DND-41 (cell line): ENCODE data around the gene COQ7.
A peak's percentile ranks its signal among the peaks of the same experiment; 100 is the strongest.

Source experiments
- ATAC-seq: fragments of 200-7000 bp; cut with Tn5 transposase; 3 replicates; pipeline ENCODE4 v1.9.1; 2021; ENCODE audit warnings: low read depth; ENCODE audit not compliant: insufficient read depth
- DNase-seq: peaks from one replicate; pipeline ENCODE4 v3.0.0-alpha.2; 2020
- H2AFZ ChIP-seq: 2 replicates; pipeline ENCODE4 v1.6.0; 2012; ENCODE audit warnings: low read depth, low read length
- H3K27ac ChIP-seq: 2 replicates; pipeline ENCODE4 v1.5.1; 2012; ENCODE audit warnings: low read length, inconsistent platforms
- H3K27me3 ChIP-seq: fragments of 200-600 bp; sonication (generic); 2 replicates; pipeline ENCODE4 v1.6.0; 2012; ENCODE audit warnings: low read length, mild to moderate bottlenecking, inconsistent platforms; ENCODE audit not compliant: insufficient read depth, poor library complexity
- H3K36me3 ChIP-seq: 2 replicates; pipeline ENCODE4 v1.5.1; 2012; ENCODE audit warnings: low read length, inconsistent platforms; ENCODE audit not compliant: insufficient read depth
- H3K4me1 ChIP-seq: 2 replicates; pipeline ENCODE4 v1.5.1; 2012; ENCODE audit warnings: mild to moderate bottlenecking, low read length; ENCODE audit not compliant: insufficient read depth
- H3K4me2 ChIP-seq: 2 replicates; pipeline ENCODE4 v1.6.0; 2012; ENCODE audit warnings: mild to moderate bottlenecking, moderate library complexity, low read length, inconsistent platforms; ENCODE audit not compliant: insufficient read depth
- H3K4me3 ChIP-seq, 2 experiments: fragments of 200-600 bp in 1 of 2; shearing (Covaris generic) in 1 of 2; 2 replicates each; pipeline ENCODE4 v1.5.1; 2012 to 2016; ENCODE audit warnings: inconsistent platforms in 2 of 2, low read length in 2 of 2, mild to moderate bottlenecking in 2 of 2, low read depth in 1 of 2, moderate library complexity in 1 of 2
- H3K79me2 ChIP-seq: 2 replicates; pipeline ENCODE4 v1.6.0; 2012; ENCODE audit warnings: low read length, inconsistent platforms; ENCODE audit not compliant: insufficient read depth
- H3K9ac ChIP-seq: 2 replicates; pipeline ENCODE4 v1.6.0; 2012; ENCODE audit warnings: low read depth, mild to moderate bottlenecking, inconsistent platforms, low read length, moderate library complexity
- H3K9me3 ChIP-seq: 2 replicates; pipeline ENCODE4 v1.5.1; 2012; ENCODE audit warnings: low read length, moderate library complexity, mild to moderate bottlenecking, inconsistent platforms; ENCODE audit not compliant: insufficient read depth, severe bottlenecking
- H4K20me1 ChIP-seq: 2 replicates; pipeline ENCODE4 v1.6.0; 2012; ENCODE audit warnings: low read length; ENCODE audit not compliant: insufficient read depth
- CTCF ChIP-seq: IDR thresholded peaks from 2 replicates; pipeline ENCODE4 v1.5.1; 2012; ENCODE audit warnings: borderline replicate concordance, low read length, moderate library complexity, mild to moderate bottlenecking; ENCODE audit not compliant: poor library complexity, severe bottlenecking; ENCODE audit errors: extremely low read depth
- EZH2 ChIP-seq: IDR thresholded peaks from 3 replicates; pipeline ENCODE4 v1.6.1; 2012; ENCODE audit warnings: borderline replicate concordance, low read depth, mild to moderate bottlenecking, moderate library complexity, low read length, inconsistent platforms; ENCODE audit not compliant: severe bottlenecking

COQ7 gene

GRCh38 chr16:19086322-19087199, 19.1 kb downstream of the COQ7 start:
- Histone ChIP-seq H3K4me1 (peaks cover 8% of the 10 kb centered on the region), H3K36me3 (0 out of 2 replicates have a peak, but pooled peaks cover 3% of the 10 kb centered on the region), H3K79me2 (no peaks in the 10 kb centered on the region), H3K27me3 (peaks cover 4% of the 10 kb centered on the region), H3K4me3 (no peak overlapping the region), H3K4me2 (peak overlapping the region; percentile 46), H4K20me1 (no peaks in the 10 kb centered on the region), H3K9me3 (no peaks in the 10 kb centered on the region), H3K9ac (no peak overlapping the region), H2AFZ (peak overlapping the region; percentile 57; the same call in 1 of the 2 replicates), H3K27ac (no peak overlapping the region)
- TF ChIP-seq CTCF, result peak; percentile 94
- TF ChIP-seq EZH2, result no peak
- peak; percentile 98 for ATAC-seq
- peak; percentile 68 for DNase-seq

- no peaks in the 10 kb centered on the region for H3K79me2 ChIP-seq
- no peak overlapping the region for H2AFZ ChIP-seq
- no peaks in the 10 kb centered on the region for H3K36me3 ChIP-seq
- H3K27me3 ChIP-seq, result peaks cover 4% of the 10 kb centered on the region
- no peak overlapping the region for H3K27ac ChIP-seq
- H3K4me3 ChIP-seq, result no peak overlapping the region
- H3K4me1 ChIP-seq, result peaks cover 8% of the 10 kb centered on the region
- no peaks in the 10 kb centered on the region for H3K9me3 ChIP-seq
- no peak overlapping the region for H3K4me2 ChIP-seq
- no peak overlapping the region for H3K9ac ChIP-seq
- DNase-seq, result no peak
- no peak for TF ChIP-seq CTCF
- no peak for TF ChIP-seq EZH2
- no peaks in the 10 kb centered on the region for H4K20me1 ChIP-seq
- ATAC-seq, result no peak
These were observed 21.0 kb downstream of the COQ7 start for GRCh38 chr16:19088341-19088916.

- Histone ChIP-seq H3K9ac (no peak overlapping the region), H3K27ac (no peak overlapping the region), H3K4me3 (no peak overlapping the region), H3K4me1 (peaks cover 8% of the 10 kb centered on the region), H4K20me1 (no peaks in the 10 kb centered on the region), H3K27me3 (peaks cover 7% of the 10 kb centered on the region), H3K36me3 (no peaks in the 10 kb centered on the region), H3K9me3 (no peaks in the 10 kb centered on the region), H2AFZ (no peak overlapping the region), H3K79me2 (no peaks in the 10 kb centered on the region), H3K4me2 (no peak overlapping the region)
- DNase-seq (no peak), ATAC-seq (no peak)
- TF ChIP-seq EZH2, result no peak
- TF ChIP-seq CTCF, result no peak
These were observed 22.1 kb downstream of the COQ7 start for GRCh38 chr16:19089410-19089955.
